GM12892 (cell line): ENCODE measurements around the gene NARF.

Experiments
- POLR2A ChIP-seq: IDR thresholded peaks from 2 replicates; pipeline ENCODE4 v1.6.1; 2011; ENCODE audit warnings: low read depth, low read length, control low read depth
- POLR2AphosphoS5 ChIP-seq: IDR thresholded peaks from 2 replicates; pipeline ENCODE4 v1.6.1; 2011; ENCODE audit warnings: low read depth, low read length, control low read depth

DNA sequence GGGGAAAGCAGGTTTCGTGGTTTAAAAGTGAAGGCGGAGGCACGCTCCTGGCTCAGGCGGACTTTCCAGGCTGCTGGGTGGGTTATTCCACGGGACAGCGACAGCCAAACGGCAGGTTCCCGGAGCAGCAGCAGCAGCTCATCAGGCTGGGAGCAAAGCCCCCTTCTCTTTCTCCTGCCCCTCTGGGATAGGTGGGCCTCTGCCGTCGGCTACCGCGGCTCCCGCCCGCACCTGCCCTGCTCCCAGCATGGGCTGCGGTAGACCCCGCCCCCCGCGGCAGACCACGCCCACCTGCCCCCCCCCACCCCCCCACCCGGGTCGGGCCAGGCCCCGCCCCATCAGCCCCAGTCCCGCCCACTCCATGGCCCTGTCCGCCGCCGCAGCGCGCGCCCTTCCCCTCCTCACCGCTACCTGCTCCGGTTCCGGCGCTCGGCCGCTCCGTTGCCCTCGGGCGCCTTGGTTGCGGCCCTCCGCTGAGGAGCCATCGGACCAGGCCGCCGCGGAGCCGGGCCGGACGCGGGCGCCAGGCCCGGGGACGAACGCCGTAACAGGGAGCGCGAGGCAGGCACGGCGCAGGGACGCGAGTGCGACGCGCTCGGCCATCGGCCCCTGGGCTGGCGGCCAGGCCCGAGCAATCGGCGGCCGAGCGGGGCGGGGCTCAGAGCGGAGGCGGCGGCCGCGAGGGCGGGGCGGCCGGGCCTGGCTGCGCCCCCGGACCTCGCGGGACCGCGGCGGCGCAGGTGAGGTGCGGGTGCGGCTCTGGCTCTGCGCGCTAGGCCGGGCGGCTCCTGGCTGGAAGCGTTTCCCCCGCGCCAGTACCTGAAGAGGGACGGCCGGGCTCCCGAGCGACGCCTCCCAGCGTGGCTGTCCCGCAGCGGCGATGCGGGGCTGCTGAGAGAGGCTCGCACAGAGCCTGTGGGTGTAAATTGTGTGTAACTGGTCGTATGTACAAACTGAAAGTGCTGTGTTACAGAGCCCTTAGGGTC is 40.2 kb upstream of the NARF start, which contains the start of the genes HEXD and OGFOD3:
- TF ChIP-seq POLR2AphosphoS5 (peak; percentile 65), POLR2A (peak; percentile 84; the same call in 1 of the 2 replicates)
